CD4-positive, alpha-beta T cell treated with Interleukin-6 for 4 hours (primary cell): ENCODE measurements around the gene PPL.
"Not testable (repeated sequence)": the region's sequence is repeated elsewhere in the genome, so short reads cannot be mapped to it uniquely, and the experiment has no call there.

Experiments
- DNase-seq: peaks from one replicate; pipeline ENCODE4 v3.0.0-alpha.2; 2020; ENCODE audit warnings: mixed read lengths

PPL gene, protein sequence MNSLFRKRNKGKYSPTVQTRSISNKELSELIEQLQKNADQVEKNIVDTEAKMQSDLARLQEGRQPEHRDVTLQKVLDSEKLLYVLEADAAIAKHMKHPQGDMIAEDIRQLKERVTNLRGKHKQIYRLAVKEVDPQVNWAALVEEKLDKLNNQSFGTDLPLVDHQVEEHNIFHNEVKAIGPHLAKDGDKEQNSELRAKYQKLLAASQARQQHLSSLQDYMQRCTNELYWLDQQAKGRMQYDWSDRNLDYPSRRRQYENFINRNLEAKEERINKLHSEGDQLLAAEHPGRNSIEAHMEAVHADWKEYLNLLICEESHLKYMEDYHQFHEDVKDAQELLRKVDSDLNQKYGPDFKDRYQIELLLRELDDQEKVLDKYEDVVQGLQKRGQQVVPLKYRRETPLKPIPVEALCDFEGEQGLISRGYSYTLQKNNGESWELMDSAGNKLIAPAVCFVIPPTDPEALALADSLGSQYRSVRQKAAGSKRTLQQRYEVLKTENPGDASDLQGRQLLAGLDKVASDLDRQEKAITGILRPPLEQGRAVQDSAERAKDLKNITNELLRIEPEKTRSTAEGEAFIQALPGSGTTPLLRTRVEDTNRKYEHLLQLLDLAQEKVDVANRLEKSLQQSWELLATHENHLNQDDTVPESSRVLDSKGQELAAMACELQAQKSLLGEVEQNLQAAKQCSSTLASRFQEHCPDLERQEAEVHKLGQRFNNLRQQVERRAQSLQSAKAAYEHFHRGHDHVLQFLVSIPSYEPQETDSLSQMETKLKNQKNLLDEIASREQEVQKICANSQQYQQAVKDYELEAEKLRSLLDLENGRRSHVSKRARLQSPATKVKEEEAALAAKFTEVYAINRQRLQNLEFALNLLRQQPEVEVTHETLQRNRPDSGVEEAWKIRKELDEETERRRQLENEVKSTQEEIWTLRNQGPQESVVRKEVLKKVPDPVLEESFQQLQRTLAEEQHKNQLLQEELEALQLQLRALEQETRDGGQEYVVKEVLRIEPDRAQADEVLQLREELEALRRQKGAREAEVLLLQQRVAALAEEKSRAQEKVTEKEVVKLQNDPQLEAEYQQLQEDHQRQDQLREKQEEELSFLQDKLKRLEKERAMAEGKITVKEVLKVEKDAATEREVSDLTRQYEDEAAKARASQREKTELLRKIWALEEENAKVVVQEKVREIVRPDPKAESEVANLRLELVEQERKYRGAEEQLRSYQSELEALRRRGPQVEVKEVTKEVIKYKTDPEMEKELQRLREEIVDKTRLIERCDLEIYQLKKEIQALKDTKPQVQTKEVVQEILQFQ (N-terminal part only)

DNA sequence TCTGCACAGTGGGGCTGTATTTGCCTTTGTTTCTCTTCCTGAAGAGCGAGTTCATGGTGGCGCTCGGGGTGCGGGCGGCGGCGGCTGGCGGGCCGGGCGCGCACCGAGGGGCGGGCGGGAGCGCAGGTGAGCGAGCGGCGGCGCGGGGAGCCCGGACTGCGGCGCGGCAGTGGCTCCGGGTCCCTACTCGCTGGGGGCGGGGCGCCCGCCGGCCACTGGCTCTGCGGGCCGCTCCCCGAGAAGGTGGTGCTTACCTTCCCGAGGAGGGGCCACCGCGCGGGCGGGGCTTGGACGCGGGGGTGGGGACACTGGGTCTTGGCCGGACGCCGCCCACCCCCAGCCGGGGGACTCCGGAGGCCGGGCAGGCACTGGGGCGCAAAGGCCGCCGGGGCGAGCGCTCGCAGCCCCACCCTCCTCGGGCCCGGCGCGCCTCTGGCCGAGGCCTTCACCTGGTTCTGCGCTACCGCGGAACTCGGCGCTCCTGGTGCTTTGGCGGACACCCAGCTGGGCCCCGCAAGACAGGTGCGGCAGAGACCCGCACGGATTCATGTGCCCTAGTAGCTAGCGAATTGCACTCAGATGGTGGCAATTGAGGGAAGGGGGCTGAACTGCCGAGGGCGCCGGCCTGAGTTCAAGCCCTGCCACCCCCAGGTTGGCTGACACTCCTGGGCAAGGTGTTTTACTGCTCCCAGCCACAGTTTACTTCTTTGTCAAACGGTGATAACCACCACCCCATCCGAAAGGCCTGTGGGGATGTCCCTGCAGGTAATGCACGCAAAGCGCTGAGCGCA is at the start of gene PPL:
Gene PPL, minus strand, starts transcription at position 158 of the 791 bp plus-strand sequence. Its CDS starts 103 bp downstream, at position 55.
- DNase-seq, result peak; percentile 8

DNA sequence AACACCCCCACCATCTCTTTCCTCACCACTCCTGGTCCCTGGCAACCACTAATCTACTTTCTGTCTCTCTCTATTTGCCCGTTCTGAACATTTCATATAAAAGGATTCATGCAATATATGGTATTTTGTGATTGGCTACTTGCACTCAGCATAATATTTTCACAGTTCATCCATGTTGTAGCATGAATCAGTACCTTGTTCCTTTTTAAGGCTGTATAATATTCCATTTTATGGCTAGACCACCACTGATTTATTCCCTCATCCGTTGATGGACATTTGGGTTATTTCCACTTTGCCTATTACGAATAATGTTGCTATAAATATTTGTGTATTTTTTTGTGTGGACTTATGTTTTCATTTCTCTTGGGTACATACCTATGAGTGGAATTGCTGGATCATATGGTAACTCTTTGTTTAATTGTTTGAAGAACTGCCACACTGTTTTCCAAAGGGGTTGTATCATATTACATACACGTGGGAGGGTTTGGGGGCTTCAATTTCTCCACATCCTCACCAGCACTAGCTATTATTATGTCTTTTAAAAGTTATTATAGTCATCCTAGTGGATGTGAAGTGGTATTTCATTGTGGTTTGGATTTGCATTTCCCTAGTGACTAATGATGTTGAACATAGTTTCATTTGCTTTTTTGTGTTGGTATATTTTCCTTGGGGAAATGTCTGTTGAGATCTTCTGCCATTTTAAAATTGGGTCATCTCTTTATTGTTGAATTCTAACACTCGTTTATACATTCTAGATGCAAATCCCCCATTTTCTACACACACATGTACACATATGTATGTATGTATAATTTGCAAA is 47.4 kb upstream of the PPL start:
- no peak for DNase-seq

DNA sequence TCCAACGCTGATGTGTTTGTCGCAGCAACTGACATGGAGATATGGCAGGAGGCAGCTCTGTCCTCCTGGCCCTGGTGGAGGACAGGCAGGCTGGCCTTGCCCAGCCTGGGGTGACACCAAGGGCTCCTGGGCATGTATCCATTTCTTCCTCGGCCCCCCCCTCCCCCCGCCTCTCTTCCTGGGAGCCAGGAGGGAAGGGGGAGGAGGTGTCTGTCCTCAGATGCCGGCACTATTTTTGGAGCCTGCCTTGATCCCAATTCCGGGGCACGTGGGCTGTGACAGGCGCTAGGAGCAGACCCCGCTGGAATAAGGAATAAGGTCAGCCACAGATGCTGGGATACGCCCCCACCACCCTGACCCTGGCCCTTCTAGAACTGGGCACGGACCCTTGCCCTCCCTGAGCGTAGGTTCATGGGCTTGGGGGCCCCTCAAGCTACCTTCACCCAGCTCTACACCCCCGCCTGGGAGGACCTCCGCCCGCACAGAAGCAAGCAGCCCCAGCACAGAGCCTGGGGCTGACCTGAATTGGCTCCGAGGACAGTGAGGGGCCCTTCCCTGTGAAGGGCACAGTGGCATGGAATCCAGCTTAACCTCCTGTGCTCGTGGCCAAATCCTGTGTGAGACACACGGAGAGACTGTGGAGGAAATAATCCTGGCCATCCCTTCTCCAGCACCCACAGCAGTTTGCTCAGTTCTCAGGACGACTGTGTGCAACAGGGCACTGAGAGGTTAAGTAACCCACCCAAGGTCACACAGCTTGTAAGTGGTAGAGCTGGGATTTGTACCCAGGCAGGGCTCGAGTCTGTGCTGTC is 45.3 kb upstream of the PPL start:
- DNase-seq, result no peak

DNA sequence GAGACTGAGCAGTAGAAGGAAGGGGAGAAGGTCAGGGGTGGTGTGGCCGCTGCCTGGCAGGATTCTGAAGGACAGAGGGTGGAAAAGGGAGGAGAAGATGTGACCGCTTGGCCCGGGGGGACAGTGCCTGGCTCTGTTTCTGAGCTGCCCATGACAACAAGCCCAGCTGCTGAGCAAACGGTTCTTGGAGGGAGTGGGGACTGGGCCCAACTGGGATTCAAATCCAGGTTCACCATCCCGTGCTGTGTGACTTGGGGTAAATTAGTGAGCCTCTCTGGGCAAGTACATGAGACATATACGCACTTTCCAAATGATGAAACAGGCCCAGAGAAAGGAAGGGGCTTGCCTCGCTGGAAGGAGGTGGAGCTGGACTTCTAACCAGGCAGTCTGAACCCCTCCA is 44.5 kb upstream of the PPL start:
- DNase-seq, result no peak

DNA sequence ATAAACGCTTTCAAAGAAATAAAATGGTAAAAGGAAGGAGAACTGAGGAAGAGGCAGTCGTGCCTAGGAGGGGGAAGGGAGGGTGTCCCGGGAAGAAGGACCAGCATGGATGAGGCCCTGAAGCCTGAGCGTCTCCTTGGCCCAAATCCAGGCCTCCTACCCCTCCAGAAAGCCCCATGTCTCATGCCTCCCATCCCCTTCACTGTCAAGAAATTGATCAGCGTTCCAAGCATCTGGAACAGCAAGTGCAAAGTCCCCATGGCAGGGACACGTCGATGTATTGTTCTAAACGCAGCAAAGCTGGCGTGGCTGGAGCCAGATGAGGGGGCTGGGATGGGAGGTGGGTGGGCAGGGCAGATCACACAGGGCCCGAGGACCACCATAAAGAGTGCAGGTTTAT is 43.7 kb upstream of the PPL start:
- DNase-seq, result no peak

DNA sequence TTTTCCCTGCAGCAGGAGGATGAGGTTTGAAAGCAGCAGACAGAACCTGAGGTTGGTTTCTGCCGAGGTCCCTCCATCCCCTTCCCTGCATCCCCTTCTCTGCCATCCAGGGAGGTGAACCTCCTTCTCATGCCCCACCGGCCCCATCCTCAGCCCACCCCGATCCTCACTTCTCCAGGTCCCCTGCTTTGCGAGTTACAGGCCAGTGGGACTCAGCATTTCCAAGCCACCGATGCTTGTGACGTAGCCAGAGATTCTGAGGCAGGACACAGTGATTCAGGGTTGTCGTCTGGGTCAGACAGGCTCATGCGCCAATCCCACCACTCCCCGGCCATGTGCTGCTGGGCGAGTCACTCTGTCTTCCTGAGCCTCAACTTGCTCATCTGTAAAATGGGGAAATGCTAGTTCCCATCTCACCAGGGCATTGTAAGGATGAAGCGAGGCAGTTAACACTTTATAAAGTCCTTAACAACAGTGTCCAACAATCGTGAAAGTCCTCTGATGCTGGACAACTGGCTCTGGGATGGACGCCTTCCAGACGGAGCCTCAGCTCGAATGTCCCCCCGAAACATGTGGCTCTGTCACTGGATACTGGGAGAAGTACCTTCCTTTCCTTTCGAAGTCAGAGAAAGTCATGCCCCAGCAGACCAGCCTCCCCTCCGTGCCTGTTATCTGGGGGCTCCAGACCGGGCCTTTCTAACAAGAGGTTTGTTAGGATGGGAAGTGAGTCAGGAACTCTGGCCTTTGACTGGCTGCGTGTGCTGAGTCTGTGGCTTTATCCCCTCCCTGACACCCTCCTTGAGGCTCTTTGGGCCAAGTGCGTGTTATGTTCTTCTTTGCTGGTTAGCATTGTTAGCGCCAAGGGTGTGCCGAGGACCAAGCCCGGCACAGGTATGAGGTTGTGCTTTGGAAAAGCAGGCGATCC is 43.0 kb upstream of the PPL start:
- DNase-seq, result no peak

DNA sequence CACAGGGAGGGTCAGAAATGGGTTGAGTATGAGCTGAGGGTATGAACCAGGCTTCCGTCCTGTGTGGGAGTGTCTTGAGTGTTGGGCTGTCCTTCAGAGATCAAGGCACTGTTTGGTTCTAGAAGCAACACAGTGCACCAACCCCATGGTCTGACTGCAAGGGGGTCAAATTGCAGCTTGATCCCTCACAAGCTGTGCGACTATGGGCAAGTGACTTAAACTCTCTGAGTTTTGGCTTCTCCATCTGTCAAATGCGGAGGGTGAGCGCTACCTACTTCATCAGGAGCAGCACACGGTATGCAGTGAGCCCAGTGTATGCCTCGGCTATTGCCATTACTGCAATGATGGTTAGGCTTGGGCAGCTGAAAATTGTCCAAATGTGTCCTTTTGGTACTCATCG is 42.2 kb upstream of the PPL start:
- no peak for DNase-seq

DNA sequence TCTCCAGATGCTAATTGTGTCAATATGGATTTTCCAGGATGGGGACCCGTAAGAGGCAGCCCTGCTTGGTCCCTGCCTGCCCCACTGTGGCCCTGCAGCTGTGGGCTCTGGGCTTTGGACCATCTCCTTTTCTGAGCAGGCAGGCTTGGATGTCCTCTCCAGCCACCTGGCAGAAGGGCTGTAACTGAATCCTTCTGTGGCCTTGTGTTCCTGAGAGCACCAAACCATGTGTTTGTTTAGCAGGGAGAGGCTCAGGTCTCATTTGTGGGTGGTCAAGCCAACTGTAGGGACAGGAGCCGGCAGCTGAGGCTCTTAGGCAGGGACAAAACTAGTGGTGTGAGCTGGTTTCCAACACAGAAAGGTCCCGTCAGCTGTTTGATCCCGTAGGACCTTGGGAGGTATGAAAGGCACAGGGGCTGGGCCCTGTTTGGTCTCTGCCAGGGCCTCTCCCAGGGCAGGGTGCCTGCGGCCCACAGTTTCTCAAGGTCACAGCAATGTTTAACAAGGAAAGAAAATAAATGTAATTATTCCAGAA is 39.7 kb upstream of the PPL start:
- DNase-seq, result no peak

DNA sequence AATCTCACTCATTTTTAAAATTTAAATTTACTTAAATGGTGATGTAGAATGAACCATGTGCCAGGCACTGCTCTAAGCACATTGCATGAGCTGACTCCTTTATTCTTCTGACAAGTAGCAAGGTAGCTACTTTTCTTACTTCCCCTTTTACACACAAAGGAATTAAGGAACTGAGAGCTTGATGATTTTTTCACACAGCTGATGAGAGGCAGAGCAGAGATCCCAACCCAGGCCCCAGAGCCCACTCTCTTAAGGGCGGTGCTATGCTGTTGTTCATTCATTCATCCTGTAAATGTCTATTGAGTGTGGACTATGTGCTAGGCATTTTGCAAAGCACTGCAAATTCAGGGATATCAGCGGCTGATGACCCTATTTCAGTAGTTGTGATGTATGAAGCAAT is 39.1 kb upstream of the PPL start:
- DNase-seq, result no peak

DNA sequence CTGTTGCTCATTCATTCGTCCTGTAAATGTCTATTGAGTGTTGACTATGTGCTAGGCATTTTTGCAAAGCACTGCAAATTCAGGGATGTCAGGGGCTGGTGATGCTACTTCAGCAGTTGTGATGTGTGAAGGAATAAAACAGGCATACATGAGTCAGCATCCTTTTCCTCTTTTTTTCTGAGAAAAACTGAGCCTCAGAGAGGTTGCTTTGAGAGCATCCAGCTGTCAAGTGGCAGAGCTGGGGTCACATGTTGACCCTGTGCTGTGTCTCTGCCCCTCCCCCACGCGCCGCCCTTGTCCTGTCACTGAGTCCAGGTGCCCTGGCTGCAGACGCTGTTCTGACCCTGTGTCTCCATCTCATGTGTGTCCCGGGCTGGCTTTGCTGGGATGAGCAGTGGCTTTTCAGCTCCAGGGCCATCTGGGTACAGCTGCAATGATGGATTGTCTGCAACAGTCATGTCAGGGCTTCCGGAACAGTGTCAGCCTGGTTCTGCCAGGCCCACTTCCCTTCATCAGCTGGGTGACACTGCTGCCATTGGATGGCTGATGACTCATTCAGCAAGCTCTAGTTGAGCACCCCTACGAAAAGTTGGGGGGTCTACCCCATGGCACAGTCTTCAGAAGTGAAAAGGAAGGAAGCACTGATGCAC is 36.1 kb upstream of the PPL start:
- no peak for DNase-seq

DNA sequence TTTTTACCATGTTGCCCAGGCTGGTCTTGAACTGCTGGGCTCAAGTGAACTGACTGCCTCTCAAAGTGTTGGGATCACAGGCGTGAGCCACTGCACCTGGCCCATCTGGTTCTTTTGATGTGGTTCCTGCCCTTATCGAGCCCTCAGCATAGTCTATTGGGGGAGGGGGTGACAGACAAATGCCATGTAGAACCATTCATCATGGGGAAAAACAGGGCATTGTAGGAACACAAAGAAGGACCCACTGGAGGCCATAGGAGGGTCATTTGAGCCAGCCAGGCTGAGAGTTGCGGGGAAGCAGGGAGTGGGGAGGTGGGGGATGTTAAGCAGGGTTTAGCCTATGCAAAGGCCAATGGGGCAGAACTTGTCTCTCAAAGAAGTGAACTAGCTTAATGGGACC is 33.1 kb upstream of the PPL start:
- DNase-seq, result no peak

DNA sequence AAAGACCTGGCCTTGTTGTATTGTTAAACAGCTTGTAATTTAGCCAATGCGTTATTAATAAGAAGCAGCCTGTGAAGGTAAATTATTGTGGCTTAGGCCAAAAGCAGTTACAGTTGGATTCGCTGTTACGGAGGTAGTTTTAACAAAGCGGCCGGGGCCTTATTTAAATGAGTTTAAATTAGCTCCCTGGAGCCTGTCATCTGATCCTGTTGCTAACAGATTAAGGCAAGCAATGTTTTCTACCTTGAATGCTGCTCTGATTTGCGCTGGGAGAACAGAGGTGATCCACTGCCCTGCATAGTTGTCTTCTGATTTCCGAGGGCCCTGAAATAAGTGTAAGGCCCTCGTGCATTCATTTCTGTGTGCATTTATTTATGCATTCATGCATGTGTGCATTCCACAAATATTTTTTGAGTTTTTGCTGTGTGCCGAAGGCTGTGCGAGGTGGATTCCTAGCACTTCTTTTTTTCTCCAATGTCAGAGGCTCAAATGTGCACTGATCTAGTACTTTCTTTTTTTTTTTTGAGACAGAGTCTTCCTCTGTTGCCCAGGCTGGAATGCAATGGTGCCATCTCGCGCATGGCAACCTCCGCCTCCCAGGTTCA is 32.0 kb upstream of the PPL start:
- DNase-seq, result no peak

DNA sequence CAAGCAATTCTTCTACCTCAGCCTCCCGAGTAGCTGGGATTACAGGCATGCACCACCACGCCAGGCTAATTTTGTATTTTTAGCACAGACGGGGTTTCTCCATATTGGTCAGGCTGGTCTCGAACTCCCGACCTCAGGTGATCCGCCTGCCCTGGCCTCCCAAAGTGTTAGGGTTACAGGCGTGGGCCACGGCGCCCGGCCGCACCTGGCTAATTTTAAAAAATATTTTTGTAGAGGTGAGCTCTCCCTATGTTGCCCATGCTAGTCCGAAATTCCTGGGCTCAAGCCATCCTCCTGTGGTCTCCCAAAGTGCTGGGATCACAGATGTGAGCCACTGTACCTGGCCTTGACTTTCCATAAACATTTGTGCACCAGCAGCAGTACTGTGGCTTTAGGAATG is 31.3 kb upstream of the PPL start:
- DNase-seq, result not testable (repeated sequence)

DNA sequence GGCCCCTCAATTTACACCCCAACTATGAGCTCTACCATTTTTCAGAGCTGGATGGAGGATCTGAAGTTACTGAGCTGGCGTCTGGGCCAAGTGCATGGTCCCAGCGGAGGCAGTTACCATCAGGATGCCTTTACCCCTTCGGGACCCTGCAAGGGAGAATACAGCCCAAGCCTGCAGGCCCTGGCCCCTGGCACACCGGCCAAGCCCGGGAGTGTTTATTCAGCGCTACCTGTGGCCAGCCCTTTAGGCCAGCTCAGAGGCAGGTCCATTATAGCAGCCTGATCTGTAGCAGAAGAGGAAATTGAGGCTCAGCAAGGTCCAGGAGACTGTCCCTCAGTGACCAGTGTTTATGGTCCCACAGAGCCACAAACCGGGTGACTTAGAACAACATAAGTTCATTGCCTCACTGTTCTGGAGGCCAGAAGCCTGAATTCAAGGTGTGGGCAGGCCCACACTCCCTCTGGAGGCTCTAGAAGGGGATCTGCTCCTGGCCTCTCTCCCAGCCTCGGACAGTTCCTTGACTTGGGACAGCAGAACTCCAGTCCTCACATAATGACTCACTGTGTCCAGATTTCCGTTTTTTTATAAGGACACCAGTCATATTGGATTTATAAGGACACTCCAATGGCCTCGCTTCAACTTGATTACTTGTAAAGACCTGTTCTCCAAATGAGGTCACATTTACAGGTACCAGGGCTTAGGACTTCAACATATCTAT is 29.9 kb upstream of the PPL start:
- DNase-seq, result no peak

DNA sequence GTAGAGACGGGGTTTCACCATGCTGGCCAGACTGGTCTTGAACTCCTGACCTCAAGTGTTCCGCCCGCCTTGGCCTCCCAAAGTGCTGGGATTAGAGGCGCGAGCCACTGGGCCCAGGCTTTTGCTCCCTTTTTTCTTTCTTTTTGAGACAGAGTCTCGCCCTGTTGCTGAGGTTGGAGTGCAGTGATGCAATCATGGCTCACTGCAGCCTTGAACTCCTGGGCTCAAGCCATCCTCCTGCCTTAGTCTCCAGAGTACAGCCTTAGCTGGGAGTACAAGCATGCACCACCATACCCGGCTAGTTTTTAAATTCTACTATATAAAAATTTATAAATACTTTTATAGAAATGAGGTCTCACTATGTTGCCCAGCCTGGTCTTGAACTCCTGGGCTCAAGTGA is 26.6 kb upstream of the PPL start:
- DNase-seq, result not testable (repeated sequence)

DNA sequence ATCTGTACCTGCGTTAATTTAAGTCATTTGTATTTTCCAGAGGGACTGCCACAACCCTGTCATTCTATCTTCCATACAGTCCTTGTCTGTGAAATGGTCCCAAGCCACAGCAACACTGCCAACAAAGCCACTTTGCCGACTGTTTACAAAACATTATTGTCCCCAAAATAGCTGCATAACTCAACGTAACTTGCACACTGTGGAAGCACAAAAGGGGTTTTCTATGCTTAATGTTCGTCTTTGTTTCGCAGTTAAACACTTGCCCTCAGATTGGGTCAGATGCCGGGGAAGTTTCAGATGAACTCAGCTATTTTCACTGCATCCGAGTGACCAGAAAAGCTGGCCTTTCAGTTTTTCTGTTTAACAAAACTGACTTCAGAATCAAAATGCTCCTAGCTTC is 25.8 kb upstream of the PPL start:
- DNase-seq, result no peak

DNA sequence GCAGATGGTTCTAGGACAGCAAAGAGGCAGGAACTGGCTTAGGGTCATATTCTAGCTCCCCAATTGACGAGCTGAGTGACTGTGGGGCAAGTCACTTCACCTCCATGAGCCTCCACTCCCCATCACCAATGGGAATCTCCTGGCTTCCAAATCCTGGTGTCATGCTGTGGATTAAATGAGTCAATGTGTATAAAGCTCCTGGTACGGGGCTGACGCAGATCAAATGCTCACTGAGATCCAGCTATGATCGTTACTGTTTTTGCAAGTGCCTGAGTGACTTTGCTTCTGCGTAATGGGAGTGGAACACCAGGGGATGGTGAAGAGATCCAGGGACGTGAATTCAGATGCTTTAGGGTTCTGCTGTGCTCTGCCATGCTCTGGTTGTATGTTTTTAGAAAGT is 23.6 kb upstream of the PPL start:
- no peak for DNase-seq
